HEK293 (cell line): ENCODE data around the gene CORO1C.

Experiments
- CTCF ChIA-PET: fragments of 350-600 bp; formaldehyde crosslinking; extraction: SDS; loops from one replicate; lab custom pipeline; 2021; ENCODE audit warnings: antibody characterized with exemption; lab: Yijun Ruan, JAX
- POLR2A ChIA-PET: fragments of 300-600 bp; formaldehyde crosslinking; extraction: SDS; loops from one replicate; lab custom pipeline; 2020; ENCODE audit warnings: antibody characterized with exemption, inconsistent platforms; lab: Yijun Ruan, JAX
- H3K27ac ChIP-seq: fragments of 200-500 bp; sonication (Bioruptor generic); 2 replicates; pipeline ENCODE4 v1.5.1; 2014; ENCODE audit warnings: low read depth, low read length, control low read depth, inconsistent platforms; ENCODE audit errors: extremely low read depth
- H3K36me3 ChIP-seq, 2 experiments: fragments of 200-500 bp in 1 of 2; sonication (Bioruptor generic) in 1 of 2; 1 replicate in 1 of 2; 2 replicates in 1 of 2; pipeline ENCODE4 v1.5.1; 2014 to 2017; ENCODE audit warnings: inconsistent platforms in 2 of 2, low read length in 2 of 2; ENCODE audit not compliant: control insufficient read depth in 2 of 2, insufficient read depth in 1 of 2
- H3K4me1 ChIP-seq: fragments of 200-500 bp; sonication (Bioruptor generic); 2 replicates; pipeline ENCODE4 v1.5.1; 2014; ENCODE audit warnings: mild to moderate bottlenecking, low read length, inconsistent platforms; ENCODE audit not compliant: control insufficient read depth, insufficient read depth
- H3K4me3 ChIP-seq: 2 replicates; pipeline ENCODE4 v1.5.1; 2011; ENCODE audit warnings: low read depth, mild to moderate bottlenecking, control low read depth, low read length, moderate library complexity
- H3K9me3 ChIP-seq: fragments of 200-500 bp; sonication (Bioruptor generic); 2 replicates; pipeline ENCODE4 v1.5.1; 2014; ENCODE audit warnings: low read depth, low read length, inconsistent platforms; ENCODE audit not compliant: control insufficient read depth, insufficient read depth
- CTCF ChIP-seq: fragments of 450-650 bp; formaldehyde crosslinking; IDR thresholded peaks from 2 replicates; pipeline ENCODE4 v1.5.1; 2016; ENCODE audit warnings: missing biosample characterization, missing genetic modification characterization
- KLF8 ChIP-seq: fragments of 450-650 bp; formaldehyde crosslinking; IDR thresholded peaks from 2 replicates; pipeline ENCODE4 v1.5.1; 2016; ENCODE audit warnings: missing biosample characterization, missing genetic modification characterization
- MYNN ChIP-seq: fragments of 450-650 bp; formaldehyde crosslinking; IDR thresholded peaks from 2 replicates; pipeline ENCODE4 v1.5.1; 2016; ENCODE audit warnings: missing biosample characterization, missing genetic modification characterization, borderline replicate concordance
- PATZ1 ChIP-seq: fragments of 450-650 bp; formaldehyde crosslinking; IDR thresholded peaks from 2 replicates; pipeline ENCODE4 v1.5.1; 2016; ENCODE audit warnings: missing biosample characterization, missing genetic modification characterization
- ZNF16 ChIP-seq: fragments of 450-650 bp; formaldehyde crosslinking; IDR thresholded peaks from 2 replicates; pipeline ENCODE4 v1.5.1; 2016; ENCODE audit warnings: low read depth, missing biosample characterization, missing genetic modification characterization
- ZNF2 ChIP-seq: fragments of 450-650 bp; formaldehyde crosslinking; IDR thresholded peaks from 2 replicates; pipeline ENCODE4 v1.5.1; 2016; ENCODE audit warnings: missing biosample characterization, missing genetic modification characterization
- ZNF221 ChIP-seq: fragments of 450-650 bp; formaldehyde crosslinking; IDR thresholded peaks from 2 replicates; pipeline ENCODE4 v1.5.1; 2017; ENCODE audit warnings: missing biosample characterization, missing genetic modification characterization, borderline replicate concordance
- ZNF239 ChIP-seq: fragments of 450-650 bp; formaldehyde crosslinking; IDR thresholded peaks from 2 replicates; pipeline ENCODE4 v1.5.1; 2016; ENCODE audit warnings: missing biosample characterization, missing genetic modification characterization
- ZNF26 ChIP-seq: fragments of 450-650 bp; formaldehyde crosslinking; IDR thresholded peaks from 2 replicates; pipeline ENCODE4 v1.5.1; 2016; ENCODE audit warnings: missing biosample characterization, missing genetic modification characterization
- ZNF274 ChIP-seq, 2 experiments: fragments of 200-500 bp in 1 of 2; fragments of 450-650 bp in 1 of 2; sonication (Bioruptor generic) in 1 of 2; formaldehyde crosslinking in 1 of 2; IDR thresholded peaks; 2 replicates each; pipeline versions ENCODE4 v1.5.1 to v1.6.1; 2014 to 2016; ENCODE audit warnings: borderline replicate concordance in 1 of 2, inconsistent platforms in 1 of 2, low read length in 1 of 2, missing biosample characterization in 1 of 2, missing genetic modification characterization in 1 of 2
- ZNF280D ChIP-seq: fragments of 450-650 bp; formaldehyde crosslinking; IDR thresholded peaks from 2 replicates; pipeline ENCODE4 v1.5.1; 2016; ENCODE audit warnings: missing biosample characterization, missing genetic modification characterization
- ZNF398 ChIP-seq: fragments of 450-650 bp; formaldehyde crosslinking; IDR thresholded peaks from 2 replicates; pipeline ENCODE4 v1.5.1; 2017; ENCODE audit warnings: missing biosample characterization, missing genetic modification characterization
- ZNF426 ChIP-seq: fragments of 450-650 bp; formaldehyde crosslinking; IDR thresholded peaks from 2 replicates; pipeline ENCODE4 v1.5.1; 2017; ENCODE audit warnings: missing biosample characterization, missing genetic modification characterization, mild to moderate bottlenecking, inconsistent platforms, moderate library complexity
- ZNF510 ChIP-seq: fragments of 450-650 bp; formaldehyde crosslinking; IDR thresholded peaks from 2 replicates; pipeline ENCODE4 v1.5.1; 2018; ENCODE audit warnings: mild to moderate bottlenecking, missing genetic modification characterization, missing biosample characterization; ENCODE audit not compliant: insufficient replicate concordance
- ZNF548 ChIP-seq: fragments of 450-650 bp; formaldehyde crosslinking; IDR thresholded peaks from 2 replicates; pipeline ENCODE4 v1.5.1; 2016; ENCODE audit warnings: missing biosample characterization, missing genetic modification characterization
- ZNF561 ChIP-seq: fragments of 450-650 bp; IDR thresholded peaks from 2 replicates; pipeline ENCODE4 v1.5.1; 2018; ENCODE audit warnings: missing biosample characterization, missing genetic modification characterization, borderline replicate concordance
- ZNF654 ChIP-seq: fragments of 450-650 bp; formaldehyde crosslinking; IDR thresholded peaks from 2 replicates; pipeline ENCODE4 v1.5.1; 2016; ENCODE audit warnings: low read depth, missing biosample characterization, missing genetic modification characterization
- ZNF658 ChIP-seq: fragments of 450-650 bp; formaldehyde crosslinking; IDR thresholded peaks from 2 replicates; pipeline ENCODE4; 2016; ENCODE audit warnings: missing biosample characterization, missing genetic modification characterization
- ZNF677 ChIP-seq: fragments of 450-650 bp; IDR thresholded peaks from 2 replicates; pipeline ENCODE4 v1.5.0; 2018; ENCODE audit warnings: missing biosample characterization, mild to moderate bottlenecking, missing genetic modification characterization, moderate library complexity
- ZXDB ChIP-seq: fragments of 450-650 bp; formaldehyde crosslinking; IDR thresholded peaks from 2 replicates; pipeline ENCODE4 v1.5.1; 2016; ENCODE audit warnings: missing biosample characterization, missing genetic modification characterization

The CORO1C gene

GRCh38 chr12:108618079-108618952 is 113.0 kb downstream of the CORO1C start (continued):
- no peak for TF ChIP-seq ZNF280D (tag by site-specific recombination)
- TF ChIP-seq ZNF677 (tag by site-specific recombination): no peak
- no peak for TF ChIP-seq MYNN (tag by site-specific recombination)
- peak; percentile 75 for TF ChIP-seq CTCF (tag by site-specific recombination)
- 0 out of 2 replicates have a peak, but pooled peaks have one; percentile 38 for TF ChIP-seq ZNF2 (tag by site-specific recombination)
- TF ChIP-seq KLF8 (tag by site-specific recombination): peak; percentile 38; the same call in 1 of the 2 replicates
- TF ChIP-seq ZNF654: peak; percentile 87
- TF ChIP-seq ZXDB (tag by site-specific recombination): no peak
- TF ChIP-seq PATZ1 (tag by site-specific recombination): no peak

- Histone ChIP-seq H3K27ac (no peak overlapping the region), H3K36me3 (no peaks in the 10 kb centered on the region), H3K4me3 (no peak overlapping the region)
- CTCF ChIA-PET: interaction anchor here (0.6 to 7.2 kb wide), 39 partner anchors 9 to 536 kb away, joined by 3 to 160 read pairs (median 5); partner anchors contain the start of genes ISCU and SART3
- TF ChIP-seq ZNF561: no peak
- TF ChIP-seq ZNF426 (tag by site-specific recombination): no peak
- TF ChIP-seq ZNF658: no peak
- no peak for TF ChIP-seq ZNF510 (tag by site-specific recombination)
- TF ChIP-seq ZNF221 (tag by site-specific recombination): no peak
- TF ChIP-seq ZNF548 (tag by site-specific recombination): no peak
- TF ChIP-seq ZNF16: no peak
- TF ChIP-seq ZNF239 (tag by site-specific recombination): no peak
- TF ChIP-seq ZNF26 (tag by site-specific recombination): no peak
- no peak for TF ChIP-seq ZNF398
- no peak for TF ChIP-seq ZNF274 (IDR thresholded peaks at IDR 0.05; ENCODE audit: low read length)
- TF ChIP-seq ZNF274 (tag by site-specific recombination; IDR thresholded peaks at IDR 0.05; ENCODE audit: borderline replicate concordance): no peak
- TF ChIP-seq, all 188 proteins: peak for 0
- no peaks in the 10 kb centered on the region for H3K4me1 ChIP-seq
- POLR2A ChIA-PET: interaction anchor here (0.7 kb wide), 1 partner anchor 55 kb away, joined by 3 read pairs; the partner anchor contains the start of gene ISCU
- H3K9me3 ChIP-seq: no peaks in the 10 kb centered on the region
Observed at GRCh38 chr12:108616941-108617858, 114.1 kb downstream of the CORO1C start.
